Measurements from ENCODE around the gene POLR2E. TPM values are rescaled to one million over a fixed set of nuclear protein-coding genes. Genes with fewer than 3 reads are reported as not detected.

POLR2E gene
- total RNA-seq, 2 donors from 2014 or later, result 24.9 to 78.1 TPM

GRCh38 chr19:1046836-1047695, 48.1 kb downstream of the POLR2E start:
- Histone ChIP-seq H3K9me3 (no peaks in the 10 kb centered on the region), H3K4me3 (no peak overlapping the region), H3K27me3 (no peaks in the 10 kb centered on the region), H3K36me3 (replicated peaks in 1 of 2; ENCODE audit: insufficient read depth in 1 of 2, low read depth in 2 of 2) (no peaks in the 10 kb centered on the region), H3K27ac (no peak overlapping the region), H3K4me1 (peaks cover 3% of the 10 kb centered on the region)
- TF ChIP-seq POLR2A (IDR thresholded peaks at IDR 0.05), result no peak
- TF ChIP-seq, protein P1, sequence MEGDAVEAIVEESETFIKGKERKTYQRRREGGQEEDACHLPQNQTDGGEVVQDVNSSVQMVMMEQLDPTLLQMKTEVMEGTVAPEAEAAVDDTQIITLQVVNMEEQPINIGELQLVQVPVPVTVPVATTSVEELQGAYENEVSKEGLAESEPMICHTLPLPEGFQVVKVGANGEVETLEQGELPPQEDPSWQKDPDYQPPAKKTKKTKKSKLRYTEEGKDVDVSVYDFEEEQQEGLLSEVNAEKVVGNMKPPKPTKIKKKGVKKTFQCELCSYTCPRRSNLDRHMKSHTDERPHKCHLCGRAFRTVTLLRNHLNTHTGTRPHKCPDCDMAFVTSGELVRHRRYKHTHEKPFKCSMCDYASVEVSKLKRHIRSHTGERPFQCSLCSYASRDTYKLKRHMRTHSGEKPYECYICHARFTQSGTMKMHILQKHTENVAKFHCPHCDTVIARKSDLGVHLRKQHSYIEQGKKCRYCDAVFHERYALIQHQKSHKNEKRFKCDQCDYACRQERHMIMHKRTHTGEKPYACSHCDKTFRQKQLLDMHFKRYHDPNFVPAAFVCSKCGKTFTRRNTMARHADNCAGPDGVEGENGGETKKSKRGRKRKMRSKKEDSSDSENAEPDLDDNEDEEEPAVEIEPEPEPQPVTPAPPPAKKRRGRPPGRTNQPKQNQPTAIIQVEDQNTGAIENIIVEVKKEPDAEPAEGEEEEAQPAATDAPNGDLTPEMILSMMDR (IDR thresholded peaks at IDR 0.05), result no peak
- DNase-seq, result no peak
- 90 to 98% methylated on average over 31 to 74 of the region's 77 CpGs for WGBS, 2 donors
- intact Hi-C loops (cut with DNase I), result no loop called here
- ATAC-seq, result no peak

DNA sequence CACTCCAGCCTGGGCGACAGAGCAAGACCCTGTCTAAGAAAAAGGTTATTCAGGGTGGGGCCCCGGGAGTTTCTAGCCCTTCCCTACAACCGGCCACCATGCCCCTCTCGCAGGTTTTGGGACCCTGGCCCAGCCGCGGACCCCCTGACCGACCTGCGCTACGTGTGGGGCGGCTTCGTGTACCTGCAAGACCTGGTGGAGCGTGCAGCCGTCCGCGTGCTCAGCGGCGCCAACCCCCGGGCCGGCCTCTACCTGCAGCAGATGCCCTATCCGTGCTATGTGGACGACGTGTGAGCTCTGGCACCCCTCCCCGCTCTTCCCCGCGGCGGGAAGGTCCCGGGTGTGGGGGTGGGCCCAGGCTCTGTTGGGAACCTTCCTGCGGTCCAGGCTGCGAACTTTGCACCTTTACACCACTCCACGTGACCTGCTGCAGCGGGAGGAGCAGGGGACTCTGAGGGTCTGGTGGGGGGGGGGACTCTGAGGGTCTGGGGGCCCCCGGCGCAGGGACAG, 49.0 kb downstream of the POLR2E start:
- no peak overlapping the region for H3K4me3 ChIP-seq
- peaks cover 12% of the 10 kb centered on the region for H3K4me1 ChIP-seq
- H3K36me3 ChIP-seq (replicated peaks in 1 of 2; ENCODE audit: insufficient read depth in 1 of 2, low read depth in 2 of 2), result no peaks in the 10 kb centered on the region
- H3K27me3 ChIP-seq, result no peaks in the 10 kb centered on the region
- ATAC-seq (no peak), DNase-seq (no peak)
- H3K9me3 ChIP-seq, result no peaks in the 10 kb centered on the region
- intact Hi-C loops (cut with DNase I), result no loop called here
- WGBS, 2 donors, result 93 to 94% methylated on average over 16 to 33 of the region's 33 CpGs
- no peak overlapping the region for H3K27ac ChIP-seq
- TF ChIP-seq POLR2A (IDR thresholded peaks at IDR 0.05), result no peak
- TF ChIP-seq, protein P1 (IDR thresholded peaks at IDR 0.05), result no peak

GRCh38 chr19:1045247-1045603, 50.0 kb downstream of the POLR2E start:
- 75 to 80% methylated on average over 7 to 8 of the region's 10 CpGs for WGBS, 2 donors
- Histone ChIP-seq H3K4me1 (peaks cover 22% of the 10 kb centered on the region), H3K4me3 (no peak overlapping the region), H3K27me3 (no peaks in the 10 kb centered on the region), H3K27ac (no peak overlapping the region), H3K36me3 (replicated peaks in 1 of 2; ENCODE audit: insufficient read depth in 1 of 2, low read depth in 2 of 2) (no peaks in the 10 kb centered on the region), H3K9me3 (no peaks in the 10 kb centered on the region)
- TF ChIP-seq, protein P1 (IDR thresholded peaks at IDR 0.05), result no peak
- no peak for TF ChIP-seq POLR2A (IDR thresholded peaks at IDR 0.05)
- DNase-seq (peak in 1 of 4 donors; percentile 50), ATAC-seq (no peak)
- intact Hi-C loops (cut with DNase I), result no loop called here

GRCh38 chr19:1042689-1043511, 52.3 kb downstream of the POLR2E start:
- H3K36me3 ChIP-seq (replicated peaks in 1 of 2; ENCODE audit: insufficient read depth in 1 of 2, low read depth in 2 of 2), result no peaks in the 10 kb centered on the region
- no peaks in the 10 kb centered on the region for H3K9me3 ChIP-seq
- ATAC-seq (no peak), DNase-seq (no peak)
- WGBS, 2 donors, result 76 to 80% methylated on average over 18 to 23 of the region's 23 CpGs
- no peak overlapping the region for H3K4me3 ChIP-seq
- H3K4me1 ChIP-seq, result peaks cover 30% of the 10 kb centered on the region
- TF ChIP-seq, protein P1 (IDR thresholded peaks at IDR 0.05), result no peak
- TF ChIP-seq POLR2A (IDR thresholded peaks at IDR 0.05), result no peak
- H3K27ac ChIP-seq, result no peak overlapping the region
- intact Hi-C loops (cut with DNase I), result no loop called here
- H3K27me3 ChIP-seq, result no peaks in the 10 kb centered on the region

All from body of pancreas (tissue), 4 donors.